ENCODE measurements around the gene FBXW10. TPM values are rescaled to one million over a fixed set of nuclear protein-coding genes. Genes with fewer than 3 reads are reported as not detected.
A peak's percentile ranks its signal among the peaks of the same experiment; 100 is the strongest.
"Not testable (repeated sequence)": the region's sequence is repeated elsewhere in the genome, so short reads cannot be mapped to it uniquely, and the experiment has no call there.

FBXW10 gene
- total and polyA plus RNA-seq, 2 of the 8 experiments (the other 6 are each of a cell fraction or from before 2014, with no cell fraction given) = not detected

GRCh38 chr17:18718643-18719427, 25.0 kb upstream of the FBXW10 start:
- H3K79me2 ChIP-seq (ENCODE audit: control insufficient read depth in 1 of 2, insufficient read depth in 2 of 2, low read length in 2 of 2); H3K9me3 ChIP-seq (ENCODE audit: insufficient read depth in 2 of 2, low read depth in 1 of 2, low read length in 1 of 2); H3K14ac ChIP-seq (ENCODE audit: insufficient read length); H3K56ac ChIP-seq (replicated peaks; ENCODE audit: insufficient read length, low read depth, low read length); H3K27me3 ChIP-seq (replicated peaks in 1 of 4; ENCODE audit: control insufficient read depth in 3 of 4, extremely low read depth in 1 of 4, insufficient read depth in 3 of 4, low read length in 3 of 4); H2BK5ac ChIP-seq (ENCODE audit: low read depth, low read length); H4K5ac ChIP-seq (ENCODE audit: insufficient read length, low read depth, low read length); H2BK120ac ChIP-seq (replicated peaks; ENCODE audit: low read depth, low read length); CTCF ChIA-PET (ENCODE audit: partially characterized antibody); H3K9ac ChIP-seq (replicated peaks in 1 of 4; ENCODE audit: extremely low read depth in 1 of 4, low read depth in 3 of 4, low read length in 3 of 4); H3K4me1 ChIP-seq (replicated peaks in 1 of 4; ENCODE audit: control insufficient read depth in 3 of 4, insufficient read depth in 4 of 4, low read length in 3 of 4); H3K23ac ChIP-seq (ENCODE audit: insufficient read length); H2BK12ac ChIP-seq (ENCODE audit: low read depth, low read length); H2BK20ac ChIP-seq (ENCODE audit: low read length); H3K23me2 ChIP-seq (ENCODE audit: low read depth, low read length); H3K36me3 ChIP-seq (ENCODE audit: control insufficient read depth in 2 of 4, insufficient read depth in 4 of 4, low read length in 3 of 4); H4K20me1 ChIP-seq (replicated peaks in 1 of 2; ENCODE audit: control insufficient read depth in 1 of 2, insufficient read depth in 2 of 2, low read length in 2 of 2); H4K91ac ChIP-seq (replicated peaks; ENCODE audit: insufficient read length, low read length); H3K18ac ChIP-seq (ENCODE audit: extremely low read depth, low read length); H2AK5ac ChIP-seq (ENCODE audit: low read depth, low read length); H2AFZ ChIP-seq (ENCODE audit: low read length); H4K8ac ChIP-seq (ENCODE audit: extremely low read depth, insufficient read depth, low read length); H3K79me1 ChIP-seq (ENCODE audit: low read depth, low read length); FAIRE-seq; H2BK15ac ChIP-seq (ENCODE audit: low read length); POLR2A ChIA-PET (ENCODE audit: partially characterized antibody); H3K4me3 ChIP-seq (ENCODE audit: extremely low read depth in 1 of 4, insufficient read depth in 2 of 4, low read depth in 3 of 4, low read length in 4 of 4); H3K4ac ChIP-seq (replicated peaks; ENCODE audit: insufficient read length, low read depth, low read length): not testable (repeated sequence)
- Histone ChIP-seq H3K4me2 (ENCODE audit: insufficient read depth in 1 of 2, low read depth in 2 of 2, low read length in 2 of 2) (peak overlapping the region; percentile 32 to 35; a peak in 3 of 4 replicates), H3K27ac (ENCODE audit: low read depth, low read length) (peak overlapping the region; percentile 30; the same call in 1 of the 2 replicates)
- peak in 1 of 2 experiments; percentile 52 for DNase-seq (ENCODE audit: low read depth in 1 of 2, low spot score in 2 of 2)
- 0 out of 2 replicates have a peak, but pooled peaks have one; percentile 53 for TF ChIP-seq TEAD4 (IDR thresholded peaks at IDR 0.05; ENCODE audit: low read depth, low read length)
- WGBS, 2 experiments (ENCODE audit: extremely low coverage in 1 of 2, insufficient coverage in 1 of 2, insufficient read length in 1 of 2, insufficient replicate concordance in 2 of 2, low coverage in 1 of 2, low lambda C conversion rate in 2 of 2, missing lambda C conversion rate in 1 of 2) = 46% methylated on average over 8 of the region's 9 CpGs; no CpG with 5 or more reads in 1 of the 2 experiments
